Lower leg skin (tissue), 3 donors: ENCODE data around the gene PTPRN2.

ENCODE experiments used
- POLR2A ChIP-seq, 2 donors: fragments of 450-650 bp; IDR thresholded peaks; one replicate each; pipeline ENCODE4 v1.6.1; 2016 to 2017; ENCODE audit warnings: antibody characterized with exemption in 2 of 2, mild to moderate bottlenecking in 1 of 2, moderate library complexity in 1 of 2
- TF ChIP-seq, protein P1 (sequence below), 3 donors: fragments of 450-650 bp; IDR thresholded peaks; one replicate each; pipeline ENCODE4 v1.5.1; 2016; ENCODE audit warnings: antibody characterized with exemption in 3 of 3, mild to moderate bottlenecking in 3 of 3, moderate library complexity in 2 of 3

DNA sequence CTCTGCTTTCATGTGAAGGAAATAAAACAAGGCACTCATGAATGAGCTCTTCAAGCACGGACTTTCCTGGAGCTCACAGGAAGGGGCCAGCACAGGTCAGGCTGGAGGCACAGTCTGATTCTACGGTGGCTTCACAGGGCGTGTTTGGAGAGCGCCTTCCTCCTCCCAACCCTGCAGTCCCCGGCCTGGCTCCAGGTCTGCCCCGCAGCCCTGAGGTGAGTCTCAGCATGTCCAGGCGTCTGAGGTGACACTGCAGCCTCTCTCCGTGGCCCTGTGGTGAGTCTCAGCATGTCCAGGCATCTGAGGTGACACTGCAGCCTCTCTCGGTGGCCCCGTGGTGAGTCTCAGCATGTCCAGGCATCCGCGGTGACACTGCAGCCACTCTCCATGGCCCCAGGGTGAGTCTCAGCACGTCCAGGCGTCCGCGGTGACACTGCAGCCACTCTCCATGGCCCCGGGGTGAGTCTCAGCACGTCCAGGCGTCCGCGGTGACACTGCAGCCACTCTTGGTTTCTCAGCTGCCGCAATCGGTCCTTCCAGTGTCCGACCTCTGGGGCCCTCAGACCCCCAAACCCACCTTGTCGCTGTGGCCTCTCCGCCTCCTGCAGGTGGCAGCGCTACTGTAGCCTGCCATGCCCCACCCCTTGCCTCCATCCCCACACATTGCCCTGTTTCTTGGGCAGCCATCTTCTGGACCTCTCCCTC lies 869.2 kb downstream of the PTPRN2 start:
- TF ChIP-seq, protein P1, sequence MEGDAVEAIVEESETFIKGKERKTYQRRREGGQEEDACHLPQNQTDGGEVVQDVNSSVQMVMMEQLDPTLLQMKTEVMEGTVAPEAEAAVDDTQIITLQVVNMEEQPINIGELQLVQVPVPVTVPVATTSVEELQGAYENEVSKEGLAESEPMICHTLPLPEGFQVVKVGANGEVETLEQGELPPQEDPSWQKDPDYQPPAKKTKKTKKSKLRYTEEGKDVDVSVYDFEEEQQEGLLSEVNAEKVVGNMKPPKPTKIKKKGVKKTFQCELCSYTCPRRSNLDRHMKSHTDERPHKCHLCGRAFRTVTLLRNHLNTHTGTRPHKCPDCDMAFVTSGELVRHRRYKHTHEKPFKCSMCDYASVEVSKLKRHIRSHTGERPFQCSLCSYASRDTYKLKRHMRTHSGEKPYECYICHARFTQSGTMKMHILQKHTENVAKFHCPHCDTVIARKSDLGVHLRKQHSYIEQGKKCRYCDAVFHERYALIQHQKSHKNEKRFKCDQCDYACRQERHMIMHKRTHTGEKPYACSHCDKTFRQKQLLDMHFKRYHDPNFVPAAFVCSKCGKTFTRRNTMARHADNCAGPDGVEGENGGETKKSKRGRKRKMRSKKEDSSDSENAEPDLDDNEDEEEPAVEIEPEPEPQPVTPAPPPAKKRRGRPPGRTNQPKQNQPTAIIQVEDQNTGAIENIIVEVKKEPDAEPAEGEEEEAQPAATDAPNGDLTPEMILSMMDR (IDR thresholded peaks at IDR 0.05), result no peak
- no peak for TF ChIP-seq POLR2A (IDR thresholded peaks at IDR 0.05)
